Limb (tissue), 2 donors: ENCODE measurements around the gene DSC2.

Experiments used
- DNase-seq, 2 donors: peaks; one replicate each; pipeline ENCODE4 v3.0.0-alpha.2; 2016; ENCODE audit errors: extremely low spot score in 2 of 2

DSC2 gene

DNA sequence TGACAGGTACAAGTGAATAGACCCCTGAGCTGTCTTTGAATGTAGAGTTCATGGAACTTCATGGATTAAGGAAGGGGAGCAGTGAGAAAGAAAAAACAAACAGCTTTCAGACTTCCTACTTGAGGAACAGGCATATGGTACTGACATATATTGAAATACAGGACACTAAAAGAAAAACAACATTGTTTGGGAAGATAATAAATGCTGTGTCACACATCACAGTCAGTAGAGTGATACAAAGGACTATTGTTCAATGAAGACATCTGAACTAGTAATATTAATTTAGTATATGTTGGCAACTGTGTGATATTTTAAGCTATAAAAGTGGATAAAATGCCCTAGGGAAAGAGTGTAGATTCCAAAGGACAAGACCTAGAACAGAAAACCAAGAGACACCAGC, 3.3 kb downstream of the DSC2 start:
- DNase-seq = no peak

GRCh38 chr18:31097666-31098065, 4.6 kb downstream of the DSC2 start:
- DNase-seq = no peak

- DNase-seq = no peak
Measured at GRCh38 chr18:31093880-31094279, 8.3 kb downstream of the DSC2 start.

DNA sequence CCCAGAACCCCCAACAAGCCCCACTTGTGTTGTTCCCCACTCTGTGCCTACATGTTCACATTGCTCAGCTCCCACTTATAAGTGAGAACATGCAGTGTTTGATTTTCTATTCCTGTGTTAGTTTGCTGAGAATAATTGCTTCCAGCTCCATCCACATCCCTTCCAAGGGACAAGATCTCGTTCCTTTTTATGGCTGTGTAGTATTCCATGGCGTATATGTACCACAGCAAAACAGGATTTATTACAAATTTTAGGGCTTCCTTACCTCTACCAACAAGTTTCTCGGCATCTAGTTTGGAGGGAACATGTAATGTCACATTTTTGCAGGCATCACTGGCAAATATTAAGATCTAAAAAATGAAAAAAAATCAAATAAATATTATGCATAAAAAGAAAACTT, 8.9 kb downstream of the DSC2 start:
- DNase-seq = no peak

DNA sequence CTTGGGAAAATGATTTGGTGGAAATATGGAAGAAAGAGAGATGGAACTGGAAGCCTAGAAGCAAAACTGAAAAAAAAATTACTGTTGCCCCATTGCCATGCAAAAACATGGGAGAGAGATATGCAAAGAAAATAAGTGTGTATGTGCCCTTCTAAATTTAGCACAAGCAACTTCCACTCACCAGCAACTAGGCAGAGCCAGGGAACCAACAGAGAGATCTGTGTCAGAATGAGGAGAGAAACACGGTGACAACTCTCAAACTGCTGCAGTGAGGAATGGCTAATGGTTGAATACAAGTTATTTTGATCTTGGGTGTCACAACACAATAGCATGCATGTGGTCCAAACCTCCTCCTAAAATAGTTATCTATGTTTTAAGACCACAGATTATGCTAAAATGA, 10.9 kb downstream of the DSC2 start:
- no peak for DNase-seq

DNA sequence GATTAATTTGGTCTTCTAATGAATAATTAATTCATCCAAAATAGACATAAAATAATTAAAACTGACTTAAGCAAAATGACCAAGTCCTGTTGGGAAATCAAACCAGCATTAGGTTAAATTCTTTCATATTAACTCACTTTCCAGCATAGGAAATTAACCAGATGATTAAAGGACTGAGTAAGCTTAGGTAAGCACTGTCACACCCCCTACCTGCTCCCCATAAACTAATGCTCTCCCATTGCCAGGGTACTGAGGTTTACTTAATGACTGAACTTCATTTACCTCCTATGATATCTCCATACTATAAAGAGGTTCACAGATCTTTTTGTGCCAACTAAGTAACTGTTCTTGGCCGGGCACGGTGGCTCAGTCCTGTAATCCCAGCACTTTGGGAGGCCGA, 13.7 kb downstream of the DSC2 start:
- DNase-seq = no peak

DNA sequence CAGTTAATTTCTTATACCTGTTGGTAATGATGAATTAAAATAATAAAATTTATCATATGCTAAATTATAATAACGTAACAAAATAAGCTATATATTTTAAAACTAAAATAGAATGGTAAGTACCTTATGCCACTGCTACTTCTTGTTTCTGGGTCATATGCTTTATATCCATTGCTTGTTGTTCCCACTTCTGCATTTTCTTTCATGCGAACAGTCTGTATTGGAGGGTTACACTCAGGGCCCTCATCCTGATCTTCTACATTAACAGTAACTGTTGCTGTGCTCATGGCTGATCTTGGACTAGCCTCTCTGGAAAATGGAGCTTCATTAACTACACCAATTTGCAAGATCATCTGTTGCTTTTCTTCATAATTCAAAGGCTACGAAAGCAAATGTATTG, 22.2 kb downstream of the DSC2 start:
- no peak for DNase-seq

- DNase-seq = no peak
Measured at GRCh38 chr18:31077878-31078277, 24.3 kb downstream of the DSC2 start.

GRCh38 chr18:31072175-31072574, 30.0 kb downstream of the DSC2 start:
- DNase-seq = no peak

DNA sequence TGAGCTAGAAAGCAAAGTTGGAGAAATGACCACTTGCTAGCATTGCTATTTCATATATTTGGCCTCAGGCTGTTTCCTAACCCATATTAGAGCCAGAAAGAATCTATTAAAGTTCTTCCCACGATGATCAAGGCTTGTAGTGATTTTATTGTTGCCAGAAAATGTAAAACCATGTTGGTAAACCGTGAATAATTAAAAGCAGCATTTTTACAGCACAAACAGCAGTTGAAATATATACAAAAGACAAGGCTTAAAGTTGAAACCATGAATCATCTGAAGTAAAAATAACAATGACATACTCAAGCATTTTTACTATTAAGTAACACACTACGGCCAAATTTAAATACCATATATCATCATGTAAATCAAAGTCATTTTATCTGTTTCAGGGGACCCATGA, 32.0 kb downstream of the DSC2 start:
- no peak for DNase-seq

GRCh38 chr18:31066266-31066665, 36.0 kb downstream of the DSC2 start:
- no peak for DNase-seq

DNA sequence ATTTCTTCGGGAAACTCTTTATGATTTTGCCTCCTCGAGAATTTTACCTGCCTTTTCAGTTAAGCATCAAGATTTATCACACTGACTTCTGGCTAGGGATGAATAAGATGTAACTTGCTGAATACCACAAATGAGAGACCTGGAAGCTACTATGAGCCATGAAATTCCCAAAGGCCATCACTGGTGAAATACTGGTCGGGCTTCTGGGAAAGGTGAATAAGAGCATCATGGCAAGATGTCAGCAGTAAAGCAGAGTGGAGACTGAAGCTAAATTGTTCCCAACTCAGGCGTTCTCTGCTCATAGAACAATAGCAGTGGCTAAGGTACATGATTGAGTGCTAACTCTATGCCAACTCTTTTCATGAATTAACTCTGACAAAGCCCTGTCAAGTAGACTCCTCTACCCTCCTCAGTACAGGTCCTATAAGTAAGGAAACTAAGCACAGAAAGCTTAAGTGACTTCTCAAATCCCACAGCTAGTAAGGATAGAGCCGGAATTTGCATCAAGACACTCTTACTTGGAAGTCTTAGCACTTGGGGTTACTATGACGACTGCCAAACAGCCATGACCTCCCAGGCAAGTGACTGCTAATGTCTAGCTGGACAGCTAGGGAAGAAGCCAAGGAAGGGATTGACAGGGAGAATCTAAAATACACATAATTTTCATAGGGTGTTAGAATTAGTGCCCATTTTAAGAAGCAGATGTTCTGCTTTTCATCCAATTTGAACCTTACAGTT, 37.0 kb downstream of the DSC2 start:
- no peak for DNase-seq

- DNase-seq = no peak
Measured at GRCh38 chr18:31064130-31064529, 38.1 kb downstream of the DSC2 start.

DNA sequence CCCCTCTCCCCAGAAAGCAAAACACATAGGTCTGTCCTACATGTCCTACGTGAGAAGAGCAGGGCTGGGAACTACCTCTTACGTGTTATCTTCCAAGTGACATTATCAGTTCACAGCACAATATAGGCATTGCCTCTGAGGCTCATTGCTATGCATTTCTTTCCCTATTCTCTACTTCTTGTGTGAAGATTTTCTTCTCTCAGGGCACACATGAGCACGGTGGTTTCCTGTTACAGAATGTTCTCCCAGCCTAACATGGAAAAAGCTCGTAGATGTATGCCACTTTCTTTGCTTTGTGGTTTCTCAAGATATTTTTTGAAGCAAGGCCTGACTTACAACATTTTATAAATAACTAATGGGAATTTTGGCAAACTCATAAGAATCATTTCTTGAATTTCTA, 40.3 kb downstream of the DSC2 start:
- no peak for DNase-seq

DNA sequence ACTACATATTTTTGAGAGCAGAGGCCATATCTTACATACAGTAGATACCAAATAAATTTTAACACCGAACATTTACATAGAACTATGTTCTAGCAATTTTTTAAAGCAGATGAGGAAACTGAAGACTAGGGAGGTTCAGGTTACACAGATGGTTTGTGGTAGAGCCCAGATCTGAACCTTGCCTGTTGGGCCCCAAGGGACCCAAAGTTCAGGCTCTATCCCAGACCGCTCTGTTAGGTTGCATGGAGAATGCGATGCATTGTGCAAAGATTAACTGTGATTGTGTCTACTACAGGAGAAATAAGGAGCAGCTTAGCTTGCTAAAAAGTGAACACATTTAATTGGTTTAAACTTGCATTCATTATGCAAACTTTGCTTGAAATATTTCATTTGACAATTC, 43.3 kb downstream of the DSC2 start:
- DNase-seq = no peak

DNA sequence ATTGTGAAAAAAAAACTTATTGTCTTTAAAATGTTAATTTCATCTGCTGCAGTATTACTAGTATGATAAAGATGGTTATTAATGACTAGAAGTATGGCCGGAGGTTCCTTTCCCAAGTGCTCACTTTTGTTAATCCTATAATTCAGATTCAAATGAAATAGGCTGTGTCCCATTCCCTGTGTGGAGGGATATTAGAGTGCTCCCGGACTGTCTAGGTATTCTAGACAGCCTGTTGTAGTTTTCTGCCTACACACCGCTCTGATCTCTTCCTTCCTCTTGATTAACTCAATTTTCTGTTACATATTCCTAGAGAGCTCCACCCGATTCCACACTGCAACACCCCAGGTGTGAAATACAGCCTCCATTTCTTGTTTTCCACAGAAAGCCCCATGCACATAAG, 44.3 kb downstream of the DSC2 start:
- DNase-seq = no peak

DNA sequence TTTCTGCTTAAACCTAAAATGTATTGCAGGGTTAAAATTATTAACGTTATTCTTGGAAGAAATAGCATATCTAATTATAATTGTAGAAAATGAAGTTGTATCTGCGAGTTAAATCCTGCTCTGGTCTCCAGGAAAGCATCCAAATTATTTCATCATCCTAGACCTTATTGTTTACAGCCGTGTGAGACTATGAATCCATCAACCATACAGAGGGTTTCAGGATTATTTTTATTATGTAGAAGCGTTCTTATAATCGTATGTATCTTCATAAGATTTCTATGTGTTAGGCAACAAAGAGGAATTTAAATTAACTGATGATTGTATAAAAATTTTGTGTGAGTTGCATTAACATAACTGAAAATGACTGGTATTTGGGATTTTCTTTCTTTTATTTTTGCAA, 45.2 kb downstream of the DSC2 start:
- DNase-seq = no peak

GRCh38 chr18:31056296-31056695, 45.9 kb downstream of the DSC2 start:
- no peak for DNase-seq

DNA sequence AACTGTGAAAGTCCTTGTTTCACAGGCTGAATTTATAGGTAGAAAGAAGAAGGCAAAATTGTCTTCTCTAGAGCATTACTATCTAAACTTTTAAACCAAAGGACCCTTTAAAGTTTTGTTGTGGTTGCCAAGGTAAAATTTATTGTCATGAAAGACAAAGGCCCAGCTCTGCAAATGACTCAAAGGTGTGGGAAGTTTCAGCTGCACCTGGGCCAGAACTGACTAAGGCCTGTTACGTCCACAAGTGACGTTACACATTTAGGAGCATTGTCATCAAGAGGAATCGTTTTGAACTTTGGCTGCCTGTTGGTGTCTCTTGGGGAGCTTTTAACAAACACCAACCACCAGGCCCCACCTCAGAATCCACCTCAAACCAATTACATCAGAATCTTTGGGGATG, 51.6 kb downstream of the DSC2 start:
- DNase-seq = no peak

DNA sequence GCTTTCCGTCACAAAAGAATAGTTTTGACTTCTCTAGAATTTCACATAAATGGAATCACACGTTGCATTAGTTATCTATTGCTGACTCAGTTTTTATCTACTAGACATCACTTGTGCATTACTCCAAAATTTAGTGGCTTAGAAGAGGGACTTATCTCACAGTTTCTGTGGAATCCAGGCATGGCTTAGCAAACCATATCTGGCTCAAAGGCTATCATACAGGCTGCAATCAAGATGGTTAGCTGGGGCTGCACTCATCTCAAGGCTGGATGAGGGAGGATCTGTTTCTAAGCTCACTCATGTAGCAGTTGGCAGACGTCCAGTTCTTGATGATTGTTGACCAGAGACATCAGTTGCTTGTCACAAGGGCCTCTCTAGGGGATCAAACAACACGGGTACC, 53.0 kb downstream of the DSC2 start:
- DNase-seq = no peak

GRCh38 chr18:31048216-31048615, 54.0 kb downstream of the DSC2 start:
- no peak for DNase-seq

DNA sequence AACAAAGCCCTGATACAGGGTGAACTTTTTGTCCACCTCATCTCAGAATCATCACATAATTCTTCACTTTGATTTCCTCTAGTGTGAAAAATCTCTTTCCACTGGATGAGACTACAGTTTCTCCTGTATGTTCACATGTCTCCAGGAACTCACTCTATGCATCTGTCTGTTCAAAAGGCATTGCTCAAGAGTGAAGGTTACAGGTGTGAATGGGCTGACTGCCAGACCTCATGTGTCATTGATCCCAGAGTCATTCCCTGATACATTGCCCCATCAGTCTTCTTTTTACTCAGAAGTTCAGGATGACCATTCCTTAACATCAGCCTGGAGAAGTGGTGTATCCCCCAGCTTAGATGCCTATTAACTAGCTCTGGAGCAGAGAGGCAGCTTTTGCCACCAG, 55.3 kb downstream of the DSC2 start:
- DNase-seq = no peak

DNA sequence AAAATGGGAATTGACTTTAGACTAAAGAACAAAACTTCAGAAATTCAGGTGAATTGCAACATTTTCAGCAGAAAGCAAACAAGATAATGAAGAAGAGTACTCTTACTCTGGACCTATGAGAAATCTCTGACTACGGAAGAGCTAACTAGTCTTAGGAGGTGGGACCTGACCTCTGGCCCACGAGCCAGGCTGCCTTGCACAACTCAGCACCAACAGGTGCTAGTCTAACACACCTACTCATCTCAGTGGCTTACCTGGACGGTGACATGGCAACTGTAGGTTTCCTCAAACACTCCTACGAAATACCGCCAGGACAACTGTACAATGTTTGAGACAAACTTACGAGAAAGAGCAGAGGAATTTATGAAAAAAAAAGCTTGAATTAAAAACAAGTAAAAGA, 56.6 kb downstream of the DSC2 start:
- no peak for DNase-seq

DNA sequence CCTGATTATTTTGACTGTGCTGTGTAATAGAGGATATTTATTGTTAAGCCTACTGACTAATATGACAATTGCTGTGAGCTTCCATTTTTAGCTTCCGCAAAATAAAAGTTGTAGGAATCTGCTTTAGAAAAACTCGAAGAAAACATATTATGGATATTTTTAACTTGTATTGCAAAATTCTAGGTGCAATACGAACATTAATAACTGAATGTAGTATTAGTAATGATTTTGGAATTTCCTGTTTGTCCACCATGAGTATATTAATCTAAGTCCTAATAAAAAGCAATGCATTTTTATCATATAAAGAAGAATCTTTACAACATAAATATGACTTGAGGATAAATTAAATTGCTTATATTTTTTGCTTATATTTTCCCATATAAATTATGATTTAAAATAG, 57.3 kb downstream of the DSC2 start:
- no peak for DNase-seq
